Measurements from ENCODE around the gene MROH2B.

- TF ChIP-seq CSDC2 (CRISPR knock-in tag; IDR thresholded peaks at IDR 0.05): no peak
- no peak for TF ChIP-seq ZFP30 (CRISPR knock-in tag; IDR thresholded peaks at IDR 0.05)
- no peak for TF ChIP-seq ISL1 (CRISPR knock-in tag; IDR thresholded peaks at IDR 0.05)
- TF ChIP-seq RARB (CRISPR knock-in tag; IDR thresholded peaks at IDR 0.05): no peak
- no peak for TF ChIP-seq ZNF565 (CRISPR knock-in tag; conservative IDR thresholded peaks at IDR 0.05; ENCODE audit: low read depth)
- no peak for TF ChIP-seq ARNTL (CRISPR knock-in tag; IDR thresholded peaks at IDR 0.05; ENCODE audit: borderline replicate concordance, low read depth)
- no peak for TF ChIP-seq ZC3H10 (CRISPR knock-in tag; IDR thresholded peaks at IDR 0.05)
- no peak for TF ChIP-seq GLIS3 (CRISPR knock-in tag; IDR thresholded peaks at IDR 0.05)
- no peak for TF ChIP-seq ZNF8 (CRISPR knock-in tag; IDR thresholded peaks at IDR 0.05)
- TF ChIP-seq, protein P1, sequence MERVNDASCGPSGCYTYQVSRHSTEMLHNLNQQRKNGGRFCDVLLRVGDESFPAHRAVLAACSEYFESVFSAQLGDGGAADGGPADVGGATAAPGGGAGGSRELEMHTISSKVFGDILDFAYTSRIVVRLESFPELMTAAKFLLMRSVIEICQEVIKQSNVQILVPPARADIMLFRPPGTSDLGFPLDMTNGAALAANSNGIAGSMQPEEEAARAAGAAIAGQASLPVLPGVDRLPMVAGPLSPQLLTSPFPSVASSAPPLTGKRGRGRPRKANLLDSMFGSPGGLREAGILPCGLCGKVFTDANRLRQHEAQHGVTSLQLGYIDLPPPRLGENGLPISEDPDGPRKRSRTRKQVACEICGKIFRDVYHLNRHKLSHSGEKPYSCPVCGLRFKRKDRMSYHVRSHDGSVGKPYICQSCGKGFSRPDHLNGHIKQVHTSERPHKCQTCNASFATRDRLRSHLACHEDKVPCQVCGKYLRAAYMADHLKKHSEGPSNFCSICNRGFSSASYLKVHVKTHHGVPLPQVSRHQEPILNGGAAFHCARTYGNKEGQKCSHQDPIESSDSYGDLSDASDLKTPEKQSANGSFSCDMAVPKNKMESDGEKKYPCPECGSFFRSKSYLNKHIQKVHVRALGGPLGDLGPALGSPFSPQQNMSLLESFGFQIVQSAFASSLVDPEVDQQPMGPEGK (CRISPR knock-in tag; IDR thresholded peaks at IDR 0.05; ENCODE audit: borderline replicate concordance): no peak
These were observed 38.2 kb downstream of the MROH2B start for GRCh38 chr5:41032973-41033372.
